PFSK-1 (cell line): ENCODE data around the gene TRPV3.

Source experiments
- FOXP2 ChIP-seq: optimal IDR thresholded peaks from 2 replicates; pipeline ENCODE3; 2011; ENCODE audit warnings: borderline replicate concordance, control low read depth, inconsistent platforms; ENCODE audit not compliant: insufficient read depth; ENCODE audit errors: extremely low read length, extremely low read depth
- POLR2AphosphoS5 ChIP-seq: IDR thresholded peaks from 2 replicates; pipeline ENCODE4 v1.6.1; 2012; ENCODE audit warnings: low read depth, mild to moderate bottlenecking, control low read depth, low read length, moderate library complexity
- SIN3A ChIP-seq: IDR thresholded peaks from 2 replicates; pipeline ENCODE4 v1.6.1; 2012; ENCODE audit warnings: mild to moderate bottlenecking, low read length, moderate library complexity, borderline replicate concordance; ENCODE audit not compliant: insufficient read depth
- TAF1 ChIP-seq: IDR thresholded peaks from 2 replicates; pipeline ENCODE4 v1.6.1; 2012; ENCODE audit warnings: low read length, control low read depth, borderline replicate concordance; ENCODE audit not compliant: insufficient read depth
- TF ChIP-seq, protein P1 (sequence below), 2 experiments: IDR thresholded peaks; 2 replicates each; pipeline versions ENCODE4 v1.6.1 to v1.8.0; 2011 to 2012; ENCODE audit warnings: low read depth in 2 of 2, low read length in 2 of 2, control low read depth in 1 of 2, inconsistent platforms in 1 of 2, mild to moderate bottlenecking in 1 of 2, moderate library complexity in 1 of 2; ENCODE audit not compliant: insufficient read depth in 1 of 2

The TRPV3 gene

DNA sequence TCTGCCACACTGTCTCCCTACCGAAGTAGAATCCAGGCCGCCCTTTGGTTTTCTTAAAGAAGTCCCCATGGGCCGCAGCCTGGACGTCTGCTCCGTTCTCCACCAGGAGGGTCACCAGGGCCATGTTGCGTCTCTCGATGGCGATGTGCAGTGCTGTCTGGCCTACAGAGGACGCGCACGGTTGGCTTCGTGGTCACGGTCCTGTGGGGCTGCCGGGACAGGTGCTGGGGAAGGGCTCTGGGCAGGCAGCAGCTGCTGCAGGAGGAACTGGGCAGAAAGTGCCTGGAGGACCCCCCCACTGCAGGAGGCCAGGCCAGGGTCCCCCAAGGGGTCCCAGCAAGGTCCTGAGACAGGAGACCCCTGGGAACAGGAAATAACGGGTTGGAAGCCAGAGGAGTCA lies 32.6 kb upstream of the TRPV3 start:
- TF ChIP-seq FOXP2, result no peak
- TF ChIP-seq, protein P1, sequence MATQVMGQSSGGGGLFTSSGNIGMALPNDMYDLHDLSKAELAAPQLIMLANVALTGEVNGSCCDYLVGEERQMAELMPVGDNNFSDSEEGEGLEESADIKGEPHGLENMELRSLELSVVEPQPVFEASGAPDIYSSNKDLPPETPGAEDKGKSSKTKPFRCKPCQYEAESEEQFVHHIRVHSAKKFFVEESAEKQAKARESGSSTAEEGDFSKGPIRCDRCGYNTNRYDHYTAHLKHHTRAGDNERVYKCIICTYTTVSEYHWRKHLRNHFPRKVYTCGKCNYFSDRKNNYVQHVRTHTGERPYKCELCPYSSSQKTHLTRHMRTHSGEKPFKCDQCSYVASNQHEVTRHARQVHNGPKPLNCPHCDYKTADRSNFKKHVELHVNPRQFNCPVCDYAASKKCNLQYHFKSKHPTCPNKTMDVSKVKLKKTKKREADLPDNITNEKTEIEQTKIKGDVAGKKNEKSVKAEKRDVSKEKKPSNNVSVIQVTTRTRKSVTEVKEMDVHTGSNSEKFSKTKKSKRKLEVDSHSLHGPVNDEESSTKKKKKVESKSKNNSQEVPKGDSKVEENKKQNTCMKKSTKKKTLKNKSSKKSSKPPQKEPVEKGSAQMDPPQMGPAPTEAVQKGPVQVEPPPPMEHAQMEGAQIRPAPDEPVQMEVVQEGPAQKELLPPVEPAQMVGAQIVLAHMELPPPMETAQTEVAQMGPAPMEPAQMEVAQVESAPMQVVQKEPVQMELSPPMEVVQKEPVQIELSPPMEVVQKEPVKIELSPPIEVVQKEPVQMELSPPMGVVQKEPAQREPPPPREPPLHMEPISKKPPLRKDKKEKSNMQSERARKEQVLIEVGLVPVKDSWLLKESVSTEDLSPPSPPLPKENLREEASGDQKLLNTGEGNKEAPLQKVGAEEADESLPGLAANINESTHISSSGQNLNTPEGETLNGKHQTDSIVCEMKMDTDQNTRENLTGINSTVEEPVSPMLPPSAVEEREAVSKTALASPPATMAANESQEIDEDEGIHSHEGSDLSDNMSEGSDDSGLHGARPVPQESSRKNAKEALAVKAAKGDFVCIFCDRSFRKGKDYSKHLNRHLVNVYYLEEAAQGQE (IDR thresholded peaks at IDR 0.05; ENCODE audit: insufficient read depth in 1 of 2, low read depth in 2 of 2, low read length in 2 of 2), result no peak
- no peak for TF ChIP-seq POLR2AphosphoS5

- TF ChIP-seq SIN3A, result no peak
- TF ChIP-seq FOXP2, result no peak
- TF ChIP-seq, protein P1 (IDR thresholded peaks at IDR 0.05; ENCODE audit: insufficient read depth in 1 of 2, low read depth in 2 of 2, low read length in 2 of 2), result no peak
- TF ChIP-seq POLR2AphosphoS5, result no peak
- TF ChIP-seq TAF1, result no peak
Measured at GRCh38 chr17:3589784-3590183, 32.2 kb upstream of the TRPV3 start.

DNA sequence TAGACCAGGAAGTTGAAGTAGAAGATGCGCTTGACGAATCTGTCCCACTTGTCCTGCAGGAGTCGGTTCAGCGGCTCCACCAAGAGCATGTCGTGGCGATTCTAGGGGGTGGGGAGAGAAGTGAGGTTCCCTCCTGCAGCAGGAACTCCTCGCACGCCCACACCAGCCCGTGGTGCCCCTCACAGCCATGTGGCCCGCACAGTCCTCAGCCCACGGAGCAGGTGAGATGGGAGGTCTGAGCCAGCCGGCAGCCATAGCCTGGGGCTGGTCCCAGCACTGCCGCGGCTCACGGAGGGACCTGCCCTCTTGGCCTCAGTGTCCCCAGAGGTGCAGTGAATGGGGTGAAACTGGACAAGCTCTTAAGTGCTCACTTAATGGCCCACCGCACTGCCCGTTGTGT lies 28.2 kb upstream of the TRPV3 start:
- TF ChIP-seq, protein P1 (IDR thresholded peaks at IDR 0.05; ENCODE audit: insufficient read depth in 1 of 2, low read depth in 2 of 2, low read length in 2 of 2), result no peak
- TF ChIP-seq SIN3A (no peak), POLR2AphosphoS5 (no peak), TAF1 (no peak), FOXP2 (no peak)

GRCh38 chr17:3583456-3583855 lies 25.8 kb upstream of the TRPV3 start:
- TF ChIP-seq POLR2AphosphoS5, result no peak
- TF ChIP-seq SIN3A, result no peak
- no peak for TF ChIP-seq TAF1
- TF ChIP-seq FOXP2, result no peak
- TF ChIP-seq, protein P1 (IDR thresholded peaks at IDR 0.05; ENCODE audit: insufficient read depth in 1 of 2, low read depth in 2 of 2, low read length in 2 of 2), result no peak

DNA sequence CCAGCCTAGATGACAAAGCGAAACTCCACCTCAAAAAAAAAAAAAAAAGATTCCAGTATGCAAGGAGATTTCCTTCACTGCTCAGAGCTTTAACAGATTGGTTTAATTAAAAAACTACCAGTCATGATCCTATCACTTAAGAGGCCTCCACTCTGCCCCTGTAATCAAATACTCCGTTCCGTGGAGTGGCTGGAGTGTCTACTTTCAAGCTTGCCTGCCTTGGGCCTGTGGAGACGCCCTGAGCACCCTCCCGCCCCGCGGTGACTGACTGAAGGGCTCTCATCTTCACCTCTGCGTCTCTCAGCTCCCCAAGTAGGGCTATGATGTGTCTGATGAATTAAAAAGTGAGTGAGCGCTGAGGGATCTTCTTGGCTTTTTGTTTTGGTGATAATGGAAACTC lies 25.3 kb upstream of the TRPV3 start:
- TF ChIP-seq SIN3A, result no peak
- no peak for TF ChIP-seq FOXP2
- TF ChIP-seq, protein P1 (IDR thresholded peaks at IDR 0.05; ENCODE audit: insufficient read depth in 1 of 2, low read depth in 2 of 2, low read length in 2 of 2), result no peak
- no peak for TF ChIP-seq POLR2AphosphoS5
- no peak for TF ChIP-seq TAF1
